Liver (tissue), 9 donors: ENCODE results near the gene ITGB3. TPM values are rescaled to one million over a fixed set of nuclear protein-coding genes. Genes with fewer than 3 reads are reported as not detected.
A peak's percentile ranks its signal among the peaks of the same experiment; 100 is the strongest.

Experiments used
- DNase-seq: peaks from one replicate; pipeline ENCODE4 v3.0.0-alpha.2; 2017; ENCODE audit warnings: low spot score
- H3K27ac ChIP-seq, 2 donors: one replicate each; pipeline ENCODE4 v1.7.0; 2013; ENCODE audit warnings: inconsistent platforms in 2 of 2, low read length in 2 of 2, control low read depth in 1 of 2, low read depth in 1 of 2, mild to moderate bottlenecking in 1 of 2
- H3K27me3 ChIP-seq, 4 donors: one replicate each; pipeline versions ENCODE4 v1.6.1 to v1.7.0; 2013; ENCODE audit warnings: low read length in 3 of 4, inconsistent platforms in 1 of 4, mild to moderate bottlenecking in 1 of 4, moderate library complexity in 1 of 4; ENCODE audit not compliant: control insufficient read depth in 4 of 4, insufficient read depth in 4 of 4
- H3K36me3 ChIP-seq, 4 donors: one replicate each; pipeline versions ENCODE4 v1.6.1 to v1.7.0; 2013; ENCODE audit warnings: low read length in 3 of 4, mild to moderate bottlenecking in 3 of 4, low read depth in 1 of 4, moderate library complexity in 1 of 4; ENCODE audit not compliant: control insufficient read depth in 4 of 4, insufficient read depth in 3 of 4
- H3K4me1 ChIP-seq, 4 donors: one replicate each; pipeline versions ENCODE4 v1.6.1 to v1.7.0; 2013; ENCODE audit warnings: low read length in 3 of 4, mild to moderate bottlenecking in 3 of 4, moderate library complexity in 1 of 4; ENCODE audit not compliant: control insufficient read depth in 4 of 4, insufficient read depth in 4 of 4
- H3K4me3 ChIP-seq, 3 donors: one replicate each; pipeline versions ENCODE4 v1.6.1 to v1.7.0; 2013; ENCODE audit warnings: low read length in 3 of 3, control low read depth in 1 of 3, low read depth in 1 of 3, mild to moderate bottlenecking in 1 of 3
- H3K9ac ChIP-seq, 2 donors: one replicate each; pipeline ENCODE4 v1.7.0; 2013; ENCODE audit warnings: low read length in 2 of 2, mild to moderate bottlenecking in 2 of 2, moderate library complexity in 2 of 2, control low read depth in 1 of 2, low read depth in 1 of 2
- H3K9me3 ChIP-seq, 4 donors: one replicate each; pipeline versions ENCODE4 v1.6.1 to v1.7.0; 2013; ENCODE audit warnings: low read length in 3 of 4; ENCODE audit not compliant: control insufficient read depth in 4 of 4
- EGR1 ChIP-seq, 2 donors: IDR thresholded peaks; 2 replicates each; pipeline ENCODE4 v1.6.1; 2016 to 2018; ENCODE audit warnings: antibody characterized with exemption in 2 of 2, low read depth in 2 of 2
- FOXA1 ChIP-seq: IDR thresholded peaks from 2 replicates; pipeline ENCODE4 v1.6.1; 2016; ENCODE audit warnings: antibody characterized with exemption
- FOXA2 ChIP-seq: IDR thresholded peaks from 2 replicates; pipeline ENCODE4 v1.6.1; 2016; ENCODE audit warnings: antibody characterized with exemption
- GABPA ChIP-seq, 2 donors: IDR thresholded peaks in 1 of 2; conservative IDR thresholded peaks in 1 of 2; 2 replicates each; pipeline ENCODE4 v1.6.1; 2016; ENCODE audit warnings: antibody characterized with exemption in 2 of 2, mild to moderate bottlenecking in 1 of 2, moderate library complexity in 1 of 2
- HNF4A ChIP-seq, 2 donors: conservative IDR thresholded peaks; 2 replicates each; pipeline ENCODE4 v1.6.1; 2016; ENCODE audit warnings: antibody characterized with exemption in 2 of 2, mild to moderate bottlenecking in 2 of 2
- HNF4G ChIP-seq: IDR thresholded peaks from 2 replicates; pipeline ENCODE4 v1.6.1; 2016; ENCODE audit warnings: antibody characterized with exemption
- JUND ChIP-seq, 2 donors: IDR thresholded peaks; 2 replicates each; pipeline ENCODE4 v1.6.1; 2016; ENCODE audit warnings: antibody characterized with exemption in 2 of 2
- NR2F2 ChIP-seq: IDR thresholded peaks from 2 replicates; pipeline ENCODE4 v1.6.1; 2016; ENCODE audit warnings: antibody characterized with exemption
- RAD21 ChIP-seq, 2 donors: IDR thresholded peaks; 2 replicates each; pipeline ENCODE4 v1.6.1; 2016; ENCODE audit warnings: antibody characterized with exemption in 2 of 2, mild to moderate bottlenecking in 2 of 2
- RXRA ChIP-seq, 2 donors: IDR thresholded peaks; 2 replicates each; pipeline ENCODE4 v1.6.1; 2017 to 2018; ENCODE audit warnings: antibody characterized with exemption in 2 of 2, mild to moderate bottlenecking in 1 of 2
- SP1 ChIP-seq: IDR thresholded peaks from 2 replicates; pipeline ENCODE4 v1.6.1; 2018; ENCODE audit warnings: antibody characterized with exemption, mild to moderate bottlenecking
- YY1 ChIP-seq: IDR thresholded peaks from 2 replicates; pipeline ENCODE4 v1.6.1; 2016; ENCODE audit warnings: antibody characterized with exemption, mild to moderate bottlenecking
- ZBTB33 ChIP-seq: IDR thresholded peaks from 2 replicates; pipeline ENCODE4 v1.6.1; 2016; ENCODE audit warnings: antibody characterized with exemption
- WGBS: extraction: QIAGEN DNeasy Blood & Tissue Kit; methylation state at CpG from one replicate; pipeline ENCODE4 v1.1.7; 2013; 5-methylcytosine and 5-hydroxymethylcytosine counted together
- polyA plus RNA-seq, 2 donors: library from polyadenylated mRNA; stranded (reverse) in 1 of 2; unstranded in 1 of 2; fragments of 200-250 nt in 1 of 2; fragments of >200 nt in 1 of 2; fragmentation: Nextera tagmentation in 1 of 2; extraction: Ambion mirVana in 1 of 2; gene quantifications; one replicate each; pipeline versions ENCODE4 v1.2.1 to v1.2.3, GENCODE V29; 2013 to 2015
- total RNA-seq, 2 donors: library from RNA; depleted of rRNA; stranded (reverse); fragments of >200 nt; gene quantifications; one replicate each; pipeline ENCODE4 v1.2.3, GENCODE V29; 2014
- TF ChIP-seq, protein P1 (sequence below): IDR thresholded peaks from 2 replicates; pipeline ENCODE4 v1.6.1; 2016; ENCODE audit warnings: antibody characterized with exemption
- TF ChIP-seq, protein P2 (sequence below): IDR thresholded peaks from 2 replicates; pipeline ENCODE4 v1.6.1; 2016; ENCODE audit warnings: antibody characterized with exemption, mild to moderate bottlenecking
- TF ChIP-seq, protein P3 (sequence below): fragments of 150-350 bp; IDR thresholded peaks from 2 replicates; pipeline ENCODE4 v1.5.1; 2017; ENCODE audit warnings: improper control_type of control experiment, low read depth, low read length; ENCODE audit not compliant: missing input control
- donor health status: healthy.
- donor health status: healthy.
- donor health status: healthy.
- donor health status: healthy.
- donor health status: healthy.

The ITGB3 gene
- total and polyA plus RNA-seq, 4 donors = 0.47 to 33.4 (median 3.8) TPM

GRCh38 chr17:47262586-47262985 is 9.0 kb downstream of the ITGB3 start:
- TF ChIP-seq GABPA (IDR thresholded peaks at IDR 0.05 in 1 of 2, conservative IDR thresholded peaks at IDR 0.05 in 1 of 2) = no peak
- TF ChIP-seq HNF4A (conservative IDR thresholded peaks at IDR 0.05) = no peak
- no peak for TF ChIP-seq RAD21 (IDR thresholded peaks at IDR 0.05)
- no peak for TF ChIP-seq FOXA1
- no peak for TF ChIP-seq ZBTB33
- no peak for TF ChIP-seq JUND (IDR thresholded peaks at IDR 0.05)
- TF ChIP-seq EGR1 (IDR thresholded peaks at IDR 0.05; ENCODE audit: low read depth in 2 of 2) = no peak
- TF ChIP-seq, protein P1, sequence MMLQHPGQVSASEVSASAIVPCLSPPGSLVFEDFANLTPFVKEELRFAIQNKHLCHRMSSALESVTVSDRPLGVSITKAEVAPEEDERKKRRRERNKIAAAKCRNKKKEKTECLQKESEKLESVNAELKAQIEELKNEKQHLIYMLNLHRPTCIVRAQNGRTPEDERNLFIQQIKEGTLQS = no peak
- TF ChIP-seq YY1 = no peak
- TF ChIP-seq HNF4G = no peak
- Histone ChIP-seq H3K36me3 (no peaks in the 10 kb centered on the region), H3K4me3 (no peak overlapping the region), H3K27me3 (no peaks in the 10 kb centered on the region), H3K9ac (no peak overlapping the region), H3K27ac (no peak overlapping the region), H3K4me1 (peaks cover 7 to 16% (median 15%) of the 10 kb centered on the region in 4 donors), H3K9me3 (no peaks in the 10 kb centered on the region)
- no peak for DNase-seq
- WGBS = 82% methylated on average over 7 of the region's 7 CpGs

GRCh38 chr17:47264166-47264565 is 10.5 kb downstream of the ITGB3 start:
- TF ChIP-seq SP1 (no peak), NR2F2 (no peak), GABPA (IDR thresholded peaks at IDR 0.05 in 1 of 2, conservative IDR thresholded peaks at IDR 0.05 in 1 of 2) (no peak)
- TF ChIP-seq, protein P1 = no peak
- Histone ChIP-seq H3K4me3 (no peak overlapping the region), H3K27me3 (no peaks in the 10 kb centered on the region), H3K36me3 (no peaks in the 10 kb centered on the region), H3K9ac (no peak overlapping the region), H3K27ac (no peak overlapping the region), H3K9me3 (no peaks in the 10 kb centered on the region), H3K4me1 (peaks cover 14 to 26% (median 21%) of the 10 kb centered on the region in 4 donors)
- DNase-seq = no peak
- 97% methylated on average over 2 of the region's 2 CpGs for WGBS

DNA sequence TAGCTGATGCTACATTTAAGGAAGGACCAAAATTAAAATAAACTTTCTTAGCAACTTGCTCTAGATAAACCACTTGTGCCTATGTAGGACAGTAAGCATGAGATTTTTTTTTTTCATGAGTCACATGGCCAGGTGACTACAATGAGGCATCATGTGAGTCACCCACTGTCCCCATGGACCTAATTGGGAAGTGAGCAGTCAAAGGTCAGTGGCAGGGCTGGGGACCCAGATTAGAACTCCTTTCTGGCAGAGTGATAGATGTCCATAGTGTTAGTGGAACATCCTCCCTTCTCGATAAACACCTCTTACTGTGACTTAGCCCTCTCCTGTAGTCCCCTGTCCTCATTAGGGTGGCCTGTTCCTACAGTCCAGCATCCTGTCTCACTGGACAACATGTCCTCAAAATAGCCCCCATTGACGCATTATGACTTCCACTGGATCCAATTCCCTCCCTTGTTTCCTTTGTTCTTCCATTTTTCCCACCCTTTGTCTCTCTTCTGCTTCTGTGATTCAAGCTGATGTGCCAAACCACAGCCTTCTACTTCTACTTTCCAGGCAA is 12.4 kb downstream of the ITGB3 start:
- 85% methylated on average over 2 of the region's 2 CpGs for WGBS
- DNase-seq = no peak
- Histone ChIP-seq H3K9me3 (no peaks in the 10 kb centered on the region), H3K27ac (peak overlapping the region in 1 of 2 donors; percentile 18), H3K4me3 (no peak overlapping the region), H3K27me3 (no peaks in the 10 kb centered on the region), H3K4me1 (peaks cover 14 to 26% (median 21%) of the 10 kb centered on the region in 4 donors), H3K9ac (no peak overlapping the region), H3K36me3 (no peaks in the 10 kb centered on the region)
- TF ChIP-seq JUND (IDR thresholded peaks at IDR 0.05) = peak; percentile 25 to 80
- TF ChIP-seq ZBTB33 = peak; percentile 27
- peak; percentile 81 for TF ChIP-seq NR2F2
- peak; percentile 38 to 85 for TF ChIP-seq RXRA (IDR thresholded peaks at IDR 0.05)
- TF ChIP-seq HNF4A (conservative IDR thresholded peaks at IDR 0.05) = peak; percentile 42 to 76
- TF ChIP-seq YY1 = peak; percentile 51
- TF ChIP-seq, protein P2, sequence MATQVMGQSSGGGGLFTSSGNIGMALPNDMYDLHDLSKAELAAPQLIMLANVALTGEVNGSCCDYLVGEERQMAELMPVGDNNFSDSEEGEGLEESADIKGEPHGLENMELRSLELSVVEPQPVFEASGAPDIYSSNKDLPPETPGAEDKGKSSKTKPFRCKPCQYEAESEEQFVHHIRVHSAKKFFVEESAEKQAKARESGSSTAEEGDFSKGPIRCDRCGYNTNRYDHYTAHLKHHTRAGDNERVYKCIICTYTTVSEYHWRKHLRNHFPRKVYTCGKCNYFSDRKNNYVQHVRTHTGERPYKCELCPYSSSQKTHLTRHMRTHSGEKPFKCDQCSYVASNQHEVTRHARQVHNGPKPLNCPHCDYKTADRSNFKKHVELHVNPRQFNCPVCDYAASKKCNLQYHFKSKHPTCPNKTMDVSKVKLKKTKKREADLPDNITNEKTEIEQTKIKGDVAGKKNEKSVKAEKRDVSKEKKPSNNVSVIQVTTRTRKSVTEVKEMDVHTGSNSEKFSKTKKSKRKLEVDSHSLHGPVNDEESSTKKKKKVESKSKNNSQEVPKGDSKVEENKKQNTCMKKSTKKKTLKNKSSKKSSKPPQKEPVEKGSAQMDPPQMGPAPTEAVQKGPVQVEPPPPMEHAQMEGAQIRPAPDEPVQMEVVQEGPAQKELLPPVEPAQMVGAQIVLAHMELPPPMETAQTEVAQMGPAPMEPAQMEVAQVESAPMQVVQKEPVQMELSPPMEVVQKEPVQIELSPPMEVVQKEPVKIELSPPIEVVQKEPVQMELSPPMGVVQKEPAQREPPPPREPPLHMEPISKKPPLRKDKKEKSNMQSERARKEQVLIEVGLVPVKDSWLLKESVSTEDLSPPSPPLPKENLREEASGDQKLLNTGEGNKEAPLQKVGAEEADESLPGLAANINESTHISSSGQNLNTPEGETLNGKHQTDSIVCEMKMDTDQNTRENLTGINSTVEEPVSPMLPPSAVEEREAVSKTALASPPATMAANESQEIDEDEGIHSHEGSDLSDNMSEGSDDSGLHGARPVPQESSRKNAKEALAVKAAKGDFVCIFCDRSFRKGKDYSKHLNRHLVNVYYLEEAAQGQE = no peak
- no peak for TF ChIP-seq FOXA2
- TF ChIP-seq, protein P3, sequence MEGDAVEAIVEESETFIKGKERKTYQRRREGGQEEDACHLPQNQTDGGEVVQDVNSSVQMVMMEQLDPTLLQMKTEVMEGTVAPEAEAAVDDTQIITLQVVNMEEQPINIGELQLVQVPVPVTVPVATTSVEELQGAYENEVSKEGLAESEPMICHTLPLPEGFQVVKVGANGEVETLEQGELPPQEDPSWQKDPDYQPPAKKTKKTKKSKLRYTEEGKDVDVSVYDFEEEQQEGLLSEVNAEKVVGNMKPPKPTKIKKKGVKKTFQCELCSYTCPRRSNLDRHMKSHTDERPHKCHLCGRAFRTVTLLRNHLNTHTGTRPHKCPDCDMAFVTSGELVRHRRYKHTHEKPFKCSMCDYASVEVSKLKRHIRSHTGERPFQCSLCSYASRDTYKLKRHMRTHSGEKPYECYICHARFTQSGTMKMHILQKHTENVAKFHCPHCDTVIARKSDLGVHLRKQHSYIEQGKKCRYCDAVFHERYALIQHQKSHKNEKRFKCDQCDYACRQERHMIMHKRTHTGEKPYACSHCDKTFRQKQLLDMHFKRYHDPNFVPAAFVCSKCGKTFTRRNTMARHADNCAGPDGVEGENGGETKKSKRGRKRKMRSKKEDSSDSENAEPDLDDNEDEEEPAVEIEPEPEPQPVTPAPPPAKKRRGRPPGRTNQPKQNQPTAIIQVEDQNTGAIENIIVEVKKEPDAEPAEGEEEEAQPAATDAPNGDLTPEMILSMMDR = no peak
